Heart left ventricle (tissue), 13 donors: Measurements from ENCODE around the gene ZIK1.

Source experiments
- CTCF ChIP-seq, 12 donors: fragments of 200-600 bp; sonication (generic) in 4 of 12; IDR thresholded peaks; one replicate each; pipeline versions ENCODE4 v1.5.0 to v1.8.0; 2018 to 2022; ENCODE audit warnings: antibody characterized with exemption in 12 of 12, mild to moderate bottlenecking in 5 of 12
- POLR2A ChIP-seq, 2 donors: fragments of 450-650 bp; IDR thresholded peaks; one replicate each; pipeline ENCODE4 v1.6.1; 2017; ENCODE audit warnings: antibody characterized with exemption in 2 of 2, mild to moderate bottlenecking in 2 of 2, moderate library complexity in 2 of 2
- donor health status: ischemic (EF 13 %, LVEDD 7.1; RV severe dilation, severe dysfunction).
- donor health status: DM: no; HTN: yes; CAD: no.
- donor health status: DM: no; HTN: no; CAD: no.
- donor health status: ischemic (EF 25% LVEDD 6.9; RV normal size, moderate dysfunction).
- donor health status: ischemic (EF 25% LVEDD 5.7; RV mildly dilated, moderate dysfunction).
- donor health status: ischemic (EF 35%, LVEDD 5.7; RV mildly dilated, moderate dysfunction).
- donor health status: nonischemic (EF 11% LVEDD 7.7; RV severe dilation, severe dysfunction).
- donor health status: DM: yes; HTN: yes; CAD: no.
- donor health status: PGD.
- donor health status: ischemic (EF 29% LVEDD 5.4; RV normal size, mild dysfunction).
- donor health status: nonischemic (EF 23%, LVEDD 6.1; RV moderate dilation, normal function).

- TF ChIP-seq CTCF (IDR thresholded peaks at IDR 0.05) (peak in 7 of 12 donors; percentile 7 to 53 (median 28)), POLR2A (IDR thresholded peaks at IDR 0.05) (peak in 1 of 2 donors; percentile 38)
Observed at GRCh38 chr19:57578487-57579205, 5.3 kb upstream of the ZIK1 start, which contains the start of gene ZNF416.
